ENCODE results near the gene PEA15.

DNA sequence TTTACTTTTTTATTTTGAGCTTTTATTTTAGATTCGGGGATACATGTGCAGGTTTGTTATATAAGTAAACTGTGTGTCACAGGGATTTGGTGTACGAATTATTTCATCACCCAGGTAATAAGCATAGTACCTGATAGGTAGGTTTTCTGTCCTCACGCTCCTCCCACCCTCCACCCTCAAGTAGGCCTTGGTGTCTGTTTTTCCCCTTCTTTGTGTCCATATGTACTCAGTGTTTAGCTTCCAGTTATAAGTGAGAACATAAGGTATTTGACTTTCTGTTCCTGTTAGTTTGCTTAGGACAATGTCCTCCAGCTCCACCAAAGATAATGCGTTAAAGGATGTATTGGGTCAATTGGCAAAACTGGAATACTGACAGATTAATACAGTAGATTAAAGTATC lies 48.0 kb upstream of the PEA15 start:
- TF ChIP-seq CTCF (IDR thresholded peaks at IDR 0.05) (no peak), ZNF263 (CRISPR knock-in tag; IDR thresholded peaks at IDR 0.05; ENCODE audit: low read depth) (no peak), ZNF232 (CRISPR knock-in tag; IDR thresholded peaks at IDR 0.05) (no peak), NFYB (CRISPR knock-in tag; conservative IDR thresholded peaks at IDR 0.05; ENCODE audit: low read depth) (no peak), ZNF138 (CRISPR knock-in tag; conservative IDR thresholded peaks at IDR 0.05) (no peak), NR1H2 (CRISPR knock-in tag; IDR thresholded peaks at IDR 0.05) (no peak), FOXP4 (CRISPR knock-in tag; IDR thresholded peaks at IDR 0.05) (no peak)
- TF ChIP-seq, protein P1, sequence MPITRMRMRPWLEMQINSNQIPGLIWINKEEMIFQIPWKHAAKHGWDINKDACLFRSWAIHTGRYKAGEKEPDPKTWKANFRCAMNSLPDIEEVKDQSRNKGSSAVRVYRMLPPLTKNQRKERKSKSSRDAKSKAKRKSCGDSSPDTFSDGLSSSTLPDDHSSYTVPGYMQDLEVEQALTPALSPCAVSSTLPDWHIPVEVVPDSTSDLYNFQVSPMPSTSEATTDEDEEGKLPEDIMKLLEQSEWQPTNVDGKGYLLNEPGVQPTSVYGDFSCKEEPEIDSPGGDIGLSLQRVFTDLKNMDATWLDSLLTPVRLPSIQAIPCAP (CRISPR knock-in tag; IDR thresholded peaks at IDR 0.05), result no peak
- TF ChIP-seq, protein P2, sequence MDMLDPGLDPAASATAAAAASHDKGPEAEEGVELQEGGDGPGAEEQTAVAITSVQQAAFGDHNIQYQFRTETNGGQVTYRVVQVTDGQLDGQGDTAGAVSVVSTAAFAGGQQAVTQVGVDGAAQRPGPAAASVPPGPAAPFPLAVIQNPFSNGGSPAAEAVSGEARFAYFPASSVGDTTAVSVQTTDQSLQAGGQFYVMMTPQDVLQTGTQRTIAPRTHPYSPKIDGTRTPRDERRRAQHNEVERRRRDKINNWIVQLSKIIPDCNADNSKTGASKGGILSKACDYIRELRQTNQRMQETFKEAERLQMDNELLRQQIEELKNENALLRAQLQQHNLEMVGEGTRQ (CRISPR knock-in tag; IDR thresholded peaks at IDR 0.05), result no peak
- TF ChIP-seq, protein P3, sequence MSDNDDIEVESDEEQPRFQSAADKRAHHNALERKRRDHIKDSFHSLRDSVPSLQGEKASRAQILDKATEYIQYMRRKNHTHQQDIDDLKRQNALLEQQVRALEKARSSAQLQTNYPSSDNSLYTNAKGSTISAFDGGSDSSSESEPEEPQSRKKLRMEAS (CRISPR knock-in tag; IDR thresholded peaks at IDR 0.05), result no peak
